Measurements from ENCODE around the gene CABP4.

CABP4 gene

DNA sequence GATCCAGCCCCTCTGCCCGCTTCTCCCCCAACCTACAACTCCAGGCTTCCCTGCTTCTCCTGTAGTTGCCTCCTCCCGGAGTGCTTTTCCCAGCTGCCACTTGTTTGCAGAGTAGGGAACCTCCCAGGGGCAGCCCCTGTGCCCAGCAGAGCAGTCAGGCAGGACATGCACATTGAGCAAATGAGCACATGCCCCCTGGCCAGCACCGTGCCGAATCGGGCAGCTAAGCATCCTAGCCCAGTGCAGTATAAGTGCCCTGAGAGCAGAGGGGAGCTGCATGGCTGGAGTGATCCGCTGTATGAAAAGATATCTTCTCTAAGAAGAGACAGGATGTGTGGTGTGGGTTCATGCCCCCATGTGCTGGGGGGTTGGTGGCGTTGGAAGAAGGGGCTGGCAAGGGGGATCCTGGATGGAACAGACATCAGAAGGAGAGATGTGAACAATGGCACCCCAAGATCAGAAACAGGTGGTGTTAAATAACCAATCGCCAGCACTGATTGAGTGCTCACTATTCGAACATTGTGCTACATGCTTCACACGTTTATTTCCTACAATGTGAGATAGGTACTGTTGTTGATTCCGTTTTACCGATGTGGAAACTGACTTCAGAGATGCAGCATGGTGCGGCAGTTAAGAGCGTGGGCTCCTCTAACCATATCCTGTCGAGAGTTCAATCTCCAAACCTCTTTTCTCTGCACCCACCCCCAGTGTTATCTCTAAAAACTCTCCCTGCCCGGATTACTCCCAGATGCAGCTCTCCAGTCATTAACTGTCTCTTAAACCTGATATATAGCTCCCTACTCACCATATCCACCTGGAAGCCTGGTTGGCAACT, 28.9 kb downstream of the CABP4 start:
- DNase-seq = peak; percentile 79

DNA sequence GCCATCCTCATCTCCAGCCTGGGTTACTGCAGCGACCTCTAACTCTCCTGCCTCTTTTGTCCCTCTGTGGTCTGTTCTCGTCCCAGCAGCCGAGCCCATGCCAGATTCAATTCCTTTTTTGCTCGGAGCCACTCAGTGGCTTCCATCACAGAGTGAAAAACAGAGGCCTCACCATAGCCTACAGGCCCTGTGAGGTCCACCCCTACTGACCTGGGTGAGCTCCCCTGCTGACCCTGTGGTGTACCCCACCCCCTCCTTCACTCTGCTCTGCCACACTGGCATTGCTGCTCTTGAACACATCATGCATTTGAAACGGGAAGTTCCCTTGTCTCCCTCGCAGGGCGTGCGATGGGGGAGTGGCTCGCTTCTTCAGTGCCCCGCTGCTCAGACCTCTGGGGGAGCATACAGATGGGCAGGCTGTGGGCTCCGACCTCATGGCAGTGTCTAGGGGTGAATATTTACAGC, 29.7 kb downstream of the CABP4 start:
- DNase-seq = peak; percentile 88

DNA sequence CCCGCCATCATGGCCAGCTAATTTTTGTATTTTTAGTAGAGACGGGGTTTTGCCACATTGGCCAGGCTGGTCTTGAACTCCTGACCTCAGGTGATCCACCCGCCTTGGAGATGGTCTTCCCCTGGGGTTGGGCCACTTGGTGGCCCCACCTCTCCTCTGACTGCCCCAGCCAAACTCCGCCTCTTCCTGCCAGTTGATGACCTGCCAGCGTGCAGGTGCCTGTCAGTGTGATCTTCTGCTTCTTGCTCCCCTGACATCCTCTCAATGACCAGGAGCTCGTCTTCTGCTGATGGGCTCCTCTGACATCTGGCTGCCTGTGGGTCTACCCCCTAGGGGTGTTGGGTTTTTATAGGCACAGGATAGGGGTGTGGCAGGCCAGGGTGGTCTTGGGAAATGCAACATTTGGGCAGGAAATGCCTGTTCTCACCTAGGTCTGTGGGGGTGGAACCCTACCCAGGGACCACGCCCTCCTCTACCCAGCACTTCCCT, 30.8 kb downstream of the CABP4 start:
- peak; percentile 79 for DNase-seq

DNA sequence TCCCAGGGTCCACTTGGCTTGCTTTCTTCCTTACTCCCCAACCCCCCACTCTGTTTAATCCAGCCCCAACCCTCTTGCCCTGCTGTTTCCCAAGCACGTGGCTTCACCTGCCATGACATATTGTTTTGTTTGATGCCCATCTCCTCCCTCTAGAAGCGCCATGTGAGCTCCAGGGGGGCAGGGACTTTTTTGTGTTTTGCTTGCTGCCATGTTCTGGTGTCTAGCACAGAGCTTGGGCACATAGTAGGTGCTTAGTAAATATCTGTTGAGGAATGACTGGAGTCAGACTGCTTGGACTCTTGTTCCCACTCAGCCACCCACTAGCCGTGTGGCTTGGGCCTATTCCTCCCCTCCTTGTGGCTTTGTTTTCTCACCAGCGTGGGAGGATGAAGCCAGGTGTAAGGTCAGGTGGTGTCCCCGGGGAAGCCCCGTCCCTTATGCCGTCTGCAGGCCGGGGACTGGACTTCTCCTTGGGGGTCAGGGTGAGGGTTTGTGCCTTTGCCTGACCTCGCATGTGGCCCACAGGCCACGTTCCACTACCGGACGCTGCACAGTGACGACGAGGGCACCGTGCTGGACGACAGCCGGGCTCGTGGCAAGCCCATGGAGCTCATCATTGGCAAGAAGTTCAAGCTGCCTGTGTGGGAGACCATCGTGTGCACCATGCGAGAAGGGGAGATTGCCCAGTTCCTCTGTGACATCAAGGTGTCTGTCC, 31.5 kb downstream of the CABP4 start:
- DNase-seq = peak; percentile 82

DNA sequence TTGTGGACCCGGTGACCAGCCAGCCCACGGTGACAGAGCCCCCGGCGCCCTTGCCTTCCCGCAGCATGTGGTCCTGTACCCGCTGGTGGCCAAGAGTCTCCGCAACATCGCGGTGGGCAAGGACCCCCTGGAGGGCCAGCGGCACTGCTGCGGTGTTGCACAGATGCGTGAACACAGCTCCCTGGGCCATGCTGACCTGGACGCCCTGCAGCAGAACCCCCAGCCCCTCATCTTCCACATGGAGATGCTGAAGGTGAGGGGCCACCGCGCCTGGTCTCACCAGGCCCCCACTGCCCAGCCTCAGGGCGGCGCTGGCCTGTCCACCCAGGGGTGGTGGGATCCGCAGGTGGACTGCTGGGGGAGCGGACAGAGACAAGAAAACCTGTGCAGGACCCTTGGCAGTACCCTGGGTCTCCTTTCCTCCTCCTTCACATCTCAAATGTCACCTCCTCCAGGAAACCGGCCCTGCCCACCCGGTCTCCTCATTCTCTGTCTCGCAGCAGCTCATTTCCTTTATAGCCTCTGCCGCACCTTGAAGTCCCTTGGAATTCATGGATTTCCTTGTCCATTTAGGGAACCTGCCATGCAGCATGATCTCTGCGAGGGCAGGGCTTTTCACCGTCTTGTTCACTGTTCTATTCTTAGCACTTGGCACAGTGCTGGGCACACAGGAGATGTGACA, 34.2 kb downstream of the CABP4 start:
- no peak for DNase-seq

DNA sequence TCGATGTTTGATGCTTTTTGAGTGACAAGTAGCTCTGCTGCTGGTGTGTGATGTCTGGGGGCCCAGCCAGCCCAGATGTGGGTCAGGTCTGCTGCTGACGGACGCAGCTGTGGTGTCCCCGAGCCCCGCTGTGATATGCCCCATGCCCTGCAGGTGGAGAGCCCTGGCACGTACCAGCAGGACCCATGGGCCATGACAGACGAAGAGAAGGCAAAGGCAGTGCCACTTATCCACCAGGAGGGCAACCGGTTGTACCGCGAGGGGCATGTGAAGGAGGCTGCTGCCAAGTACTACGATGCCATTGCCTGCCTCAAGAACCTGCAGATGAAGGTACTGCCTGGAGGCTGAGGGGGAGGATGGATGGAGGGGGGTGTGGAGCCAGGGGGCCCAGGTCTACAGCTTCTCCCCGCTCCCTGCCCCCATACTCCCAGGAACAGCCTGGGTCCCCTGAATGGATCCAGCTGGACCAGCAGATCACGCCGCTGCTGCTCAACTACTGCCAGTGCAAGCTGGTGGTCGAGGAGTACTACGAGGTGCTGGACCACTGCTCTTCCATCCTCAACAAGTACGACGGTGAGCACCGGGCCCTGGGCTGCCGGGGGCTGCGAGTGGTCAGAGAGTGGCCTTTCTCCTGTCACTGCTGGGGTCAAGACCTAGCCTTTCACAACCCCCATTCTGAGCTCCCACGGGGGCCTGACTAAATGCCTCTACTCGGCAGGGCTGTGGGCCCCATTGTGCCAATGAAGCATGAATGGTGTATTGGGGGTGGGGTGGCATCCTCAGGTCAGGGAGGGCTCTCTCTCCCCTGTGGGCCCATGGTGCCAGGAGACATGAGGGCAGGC, 35.0 kb downstream of the CABP4 start:
- no peak for DNase-seq

DNA sequence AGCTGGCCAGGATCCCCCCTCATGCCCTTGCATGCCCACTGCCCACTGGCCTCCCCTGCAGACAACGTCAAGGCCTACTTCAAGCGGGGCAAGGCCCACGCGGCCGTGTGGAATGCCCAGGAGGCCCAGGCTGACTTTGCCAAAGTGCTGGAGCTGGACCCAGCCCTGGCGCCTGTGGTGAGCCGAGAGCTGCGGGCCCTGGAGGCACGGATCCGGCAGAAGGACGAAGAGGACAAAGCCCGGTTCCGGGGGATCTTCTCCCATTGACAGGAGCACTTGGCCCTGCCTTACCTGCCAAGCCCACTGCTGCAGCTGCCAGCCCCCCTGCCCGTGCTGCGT, 35.5 kb downstream of the CABP4 start:
- DNase-seq = peak; percentile 61

DNA sequence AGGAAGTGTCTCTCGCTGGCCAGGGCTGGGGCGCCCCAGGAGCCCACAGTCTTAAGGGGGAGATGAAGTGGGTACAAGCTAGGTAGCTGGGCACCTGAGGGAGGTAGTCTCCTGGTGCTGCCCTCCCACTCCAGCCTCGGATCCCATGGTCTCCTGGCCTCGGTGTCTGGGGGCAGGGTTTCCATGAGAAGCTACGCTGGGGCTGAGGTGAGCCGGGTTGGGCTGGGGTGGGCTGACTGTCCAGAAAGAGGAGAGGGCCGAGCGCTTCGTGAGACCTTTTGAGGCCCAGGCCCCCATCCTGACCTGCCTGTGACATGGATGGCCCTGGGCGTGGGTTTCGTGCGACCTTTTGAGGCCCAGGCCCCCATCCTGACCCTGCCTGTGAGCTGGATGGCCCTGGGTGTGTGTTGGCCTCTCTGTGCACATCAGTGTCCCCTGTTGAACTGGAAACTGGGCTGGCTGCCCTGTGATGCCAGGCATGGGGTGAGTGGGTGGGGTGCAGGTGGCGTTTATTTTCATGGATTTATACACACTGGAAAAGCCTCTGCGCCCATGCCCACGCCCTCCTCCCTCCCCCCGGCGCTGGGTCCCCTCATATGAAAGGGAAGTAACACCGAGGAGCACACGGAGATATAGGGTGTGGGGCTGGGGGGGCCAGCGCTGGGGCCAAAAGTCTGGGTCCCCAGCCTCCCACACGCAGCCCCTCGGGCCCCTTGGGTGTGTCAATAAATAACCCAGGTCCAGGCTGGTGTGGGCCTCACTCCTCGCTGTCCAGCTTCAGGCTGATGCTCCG, 36.3 kb downstream of the CABP4 start:
- peak; percentile 59 for DNase-seq

DNA sequence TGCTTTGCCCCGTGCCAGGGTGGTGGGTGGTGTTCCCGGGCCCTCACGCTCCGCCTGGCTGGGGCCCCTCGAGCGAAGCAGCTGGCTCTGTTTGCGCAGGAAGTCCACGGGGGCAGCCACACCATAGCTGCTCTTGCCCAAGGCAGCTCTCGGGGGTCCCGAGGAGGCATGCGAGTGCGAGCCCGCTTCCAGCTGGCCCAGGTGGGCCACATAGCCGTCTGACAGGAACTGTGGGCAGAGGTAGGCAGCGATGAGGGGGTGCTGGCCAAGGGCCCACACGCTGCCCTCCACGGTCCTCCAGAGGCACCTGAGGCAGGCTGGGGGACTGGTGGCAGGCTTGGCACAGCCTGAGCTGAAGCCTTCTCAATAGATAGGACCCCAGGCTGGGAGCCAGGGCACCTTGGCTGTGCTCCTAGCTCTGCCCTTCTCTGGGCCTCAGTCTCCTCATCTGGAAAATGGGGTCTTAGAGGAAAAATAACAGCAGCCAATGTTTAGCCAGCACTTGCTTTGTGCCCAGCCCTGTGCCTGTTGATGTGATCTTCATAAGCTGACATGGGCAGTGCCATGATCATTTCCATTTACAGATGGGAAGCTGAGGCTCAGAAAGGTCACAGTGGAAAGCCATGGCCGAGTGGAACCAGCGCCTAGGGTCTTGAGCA, 37.0 kb downstream of the CABP4 start:
- DNase-seq = peak; percentile 59

DNA sequence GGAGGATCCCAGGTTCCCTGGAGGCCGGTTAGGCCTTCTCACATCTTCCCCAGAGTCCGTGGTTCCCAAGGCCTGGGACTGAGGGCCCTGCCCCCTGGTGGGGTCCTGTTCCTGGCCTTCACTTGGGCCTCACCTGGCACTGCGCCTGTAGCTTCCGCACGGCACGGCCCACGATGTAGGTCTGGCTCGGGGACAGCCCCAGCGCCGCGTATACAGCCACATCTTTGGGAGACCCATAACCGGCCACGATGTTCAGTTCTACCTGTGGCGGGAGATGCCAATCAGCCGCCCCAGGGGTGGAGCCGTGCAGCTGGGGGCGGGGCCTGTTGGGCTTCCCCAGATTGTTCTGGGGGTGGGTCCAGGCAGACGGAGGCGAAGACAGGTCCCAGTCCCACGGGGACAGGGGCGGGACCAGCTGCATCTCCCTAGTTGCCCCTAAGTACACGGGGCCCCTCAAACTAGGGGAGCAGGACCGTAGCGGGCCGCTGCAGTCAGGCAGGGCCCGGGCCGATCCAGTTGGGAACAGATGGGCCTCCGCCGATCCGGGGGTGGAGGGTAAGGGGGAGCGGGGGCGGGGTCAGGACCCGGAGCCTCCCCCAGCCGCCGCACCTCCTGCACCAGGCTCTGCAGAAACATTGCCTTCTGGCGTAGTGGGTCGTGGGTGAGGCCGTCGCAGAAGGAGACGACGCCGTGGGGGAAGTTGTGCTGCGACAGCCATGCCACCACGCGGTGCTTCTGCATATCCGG, 37.8 kb downstream of the CABP4 start:
- peak; percentile 68 for DNase-seq

DNA sequence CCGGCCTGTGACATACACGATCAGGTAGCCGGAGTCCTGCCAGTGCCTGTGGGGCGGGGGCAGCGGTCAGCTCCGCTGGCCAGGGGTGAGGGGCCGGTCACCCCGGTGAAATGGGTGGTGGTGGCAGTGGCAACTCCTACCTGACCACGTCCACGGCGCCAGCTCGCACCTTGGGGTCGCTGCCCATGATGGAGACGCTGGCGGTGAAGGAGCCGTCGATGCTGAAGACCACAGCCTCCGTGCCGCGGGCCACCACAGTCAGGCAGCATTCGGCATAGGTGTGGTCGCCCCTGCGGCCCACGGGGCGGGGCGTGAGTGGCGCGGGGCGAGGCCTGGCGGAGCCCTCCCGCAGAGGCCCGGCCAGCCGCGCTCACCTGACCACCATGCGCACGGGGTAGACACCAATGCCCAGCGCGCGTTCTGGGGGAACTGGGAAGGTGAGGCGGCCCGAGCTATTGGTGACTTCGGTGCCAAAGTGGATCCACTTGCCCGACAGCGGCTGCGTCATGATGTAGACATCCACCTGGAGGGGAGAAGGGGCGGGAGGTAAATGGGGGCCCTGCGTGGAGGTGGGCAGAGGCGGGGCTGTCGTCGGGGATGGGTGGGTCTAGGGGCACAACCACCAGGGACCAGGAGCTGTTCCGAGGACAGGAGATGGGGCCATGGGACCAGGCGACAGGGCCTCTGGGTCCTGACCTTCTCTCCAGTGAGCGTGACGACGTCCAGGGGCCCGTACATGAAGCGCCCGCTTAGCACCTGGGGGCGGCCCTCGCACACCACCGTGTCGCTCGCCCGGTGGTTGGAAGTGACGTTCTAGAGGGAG, 38.6 kb downstream of the CABP4 start:
- DNase-seq = peak; percentile 61

DNA sequence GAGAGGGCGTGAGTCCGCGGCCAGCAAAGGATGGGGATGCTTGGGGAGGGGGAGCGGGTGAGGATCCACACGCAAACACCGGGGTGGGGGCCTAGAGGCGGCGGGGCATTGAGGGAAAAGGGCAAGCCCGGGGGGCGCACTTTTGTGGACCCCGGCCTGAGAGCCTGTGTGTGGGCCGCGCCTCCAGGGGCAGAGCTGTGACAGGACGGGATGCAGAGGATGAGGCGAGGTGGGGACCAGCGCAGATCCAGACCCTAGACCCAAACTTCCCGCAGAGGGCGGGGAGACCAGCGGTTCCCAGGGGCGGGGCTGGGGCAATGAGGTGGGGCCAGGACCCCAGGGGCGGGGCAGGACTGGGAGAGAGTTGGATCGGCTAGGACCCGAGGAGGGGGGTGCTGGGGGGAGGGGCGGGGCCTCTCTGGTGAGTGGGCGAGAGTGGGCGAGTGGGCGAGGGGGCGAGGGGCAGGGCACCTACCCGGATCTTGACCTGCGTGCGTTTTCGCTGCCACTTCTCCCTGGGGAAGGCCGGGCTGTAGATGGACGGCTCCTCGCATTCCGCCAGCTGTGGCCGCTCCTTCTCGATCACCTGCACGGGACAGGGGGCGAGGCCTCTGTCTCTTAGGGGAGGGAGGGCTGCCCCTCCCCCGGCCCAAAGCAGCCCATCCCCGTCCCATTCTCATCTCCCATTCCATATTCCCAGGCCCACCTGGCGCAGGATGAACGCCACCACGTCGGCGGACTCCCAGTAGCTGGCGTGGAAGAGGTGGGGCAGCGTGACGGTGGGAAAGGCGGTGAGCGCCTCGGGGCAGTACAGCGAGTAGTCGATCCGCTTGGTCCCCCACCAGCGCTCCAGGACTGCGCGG, 39.4 kb downstream of the CABP4 start:
- peak; percentile 62 for DNase-seq

DNA sequence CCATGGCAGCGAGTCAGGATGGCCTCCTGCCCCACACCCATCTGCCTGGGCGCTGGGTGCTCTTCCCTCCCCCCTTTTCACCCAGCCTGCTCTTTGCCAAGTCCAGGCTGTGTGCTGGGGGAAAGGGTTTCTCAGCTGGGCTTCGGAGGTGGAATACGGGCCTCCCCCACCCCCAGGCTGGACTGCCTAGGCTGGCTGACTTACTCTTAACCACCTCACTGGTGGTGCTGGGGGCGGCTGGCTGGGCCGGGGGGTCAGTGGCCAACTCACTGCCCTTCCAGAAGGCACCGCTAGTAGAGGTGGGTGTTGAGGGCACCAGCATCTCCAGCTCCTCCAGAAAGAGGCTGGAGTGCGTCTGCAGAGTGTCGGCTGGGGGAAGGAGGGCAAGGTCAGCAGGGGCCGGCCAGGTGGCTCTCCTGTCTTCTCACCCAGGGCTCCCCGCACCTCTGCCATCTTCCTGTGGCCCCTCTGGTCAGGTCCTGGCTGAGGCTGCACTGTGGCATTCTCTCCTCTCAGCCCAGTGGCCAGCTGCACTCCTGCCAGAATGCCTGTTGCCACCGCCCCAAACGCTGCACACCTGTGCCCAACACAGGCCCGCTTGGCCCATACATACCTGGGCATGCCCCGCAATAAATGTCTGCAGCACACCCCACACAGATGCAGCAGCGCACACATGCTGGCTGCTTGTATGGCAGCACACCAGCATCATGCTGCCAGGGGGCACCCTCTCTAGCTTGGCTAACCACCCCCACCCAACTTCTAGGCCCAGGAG, 40.3 kb downstream of the CABP4 start:
- peak; percentile 60 for DNase-seq

DNA sequence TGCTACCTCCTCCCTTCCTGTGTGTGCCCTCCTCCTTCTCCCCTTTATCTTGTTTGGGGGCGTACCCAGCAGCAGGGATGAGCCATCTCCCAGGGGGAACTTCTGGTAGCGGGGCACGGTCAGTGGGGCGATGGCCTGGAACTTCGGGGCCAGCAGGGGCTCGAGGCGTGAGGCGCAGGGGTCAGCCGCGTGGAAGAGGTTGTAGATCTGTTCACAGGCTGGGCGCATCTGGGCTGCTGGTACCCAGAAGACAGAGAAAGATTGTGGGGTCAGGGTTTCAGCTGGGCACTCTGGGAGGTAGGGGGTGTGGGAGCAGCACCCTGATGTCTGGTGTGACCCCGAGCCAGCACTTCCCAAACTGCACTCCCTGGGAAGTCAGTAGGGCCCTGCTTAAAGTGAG, 41.0 kb downstream of the CABP4 start:
- peak; percentile 45 for DNase-seq

DNA sequence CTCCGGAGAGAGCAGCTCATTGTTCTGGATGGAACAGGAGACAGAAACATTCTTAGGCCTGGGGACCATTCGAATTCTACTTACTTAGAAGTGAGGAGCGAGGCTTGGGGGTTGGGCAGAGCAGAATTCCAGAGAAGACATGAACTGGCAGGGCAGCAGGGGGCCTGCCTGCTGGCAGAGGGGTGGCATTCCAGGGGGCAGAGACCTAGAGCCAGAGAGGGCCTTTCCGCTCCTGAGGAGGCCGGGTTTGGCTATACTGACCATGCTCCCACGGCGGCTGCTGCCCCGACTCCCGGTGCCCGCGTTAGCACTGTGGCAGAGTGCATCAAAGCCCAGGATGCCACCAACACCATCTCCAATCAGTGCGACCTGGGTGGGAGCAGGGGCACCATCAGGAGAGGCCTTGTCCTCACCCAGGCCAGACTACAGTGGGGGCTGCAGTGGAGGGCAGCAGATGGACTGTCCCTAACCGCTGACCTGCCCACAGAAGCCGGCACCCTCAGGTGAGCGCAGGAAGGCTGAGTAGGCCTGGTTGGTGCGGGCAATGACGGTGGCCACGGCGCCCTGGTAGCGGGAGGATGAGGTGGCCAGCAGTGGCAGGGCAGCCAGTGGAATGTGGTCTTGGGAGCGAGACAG, 42.6 kb downstream of the CABP4 start:
- peak; percentile 54 for DNase-seq

DNA sequence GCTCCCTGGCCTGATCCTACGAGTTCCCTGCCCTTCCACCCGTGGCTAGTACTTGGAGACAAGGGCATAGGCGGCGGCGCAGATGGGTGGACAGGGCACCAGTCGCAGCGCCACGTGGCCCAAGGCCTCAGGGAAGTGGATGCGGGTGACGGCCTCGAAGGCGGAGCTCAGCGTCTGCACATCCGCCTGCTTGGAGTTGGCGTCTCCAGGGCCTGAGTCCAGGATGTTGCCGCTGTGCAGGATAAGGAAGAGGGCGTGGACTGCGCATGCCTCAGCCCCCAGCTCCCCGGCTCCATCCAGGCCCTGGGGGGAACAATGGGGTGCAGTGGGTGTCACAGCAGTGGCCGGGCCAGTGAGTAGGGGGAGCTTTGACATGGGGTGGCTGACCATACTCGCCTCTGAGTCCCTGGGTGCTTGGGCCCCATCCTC, 43.4 kb downstream of the CABP4 start:
- peak; percentile 57 for DNase-seq

All from activated effector memory CD4-positive, alpha-beta T cell treated with anti-CD3 and anti-CD28 coated beads, Interleukin-2, amount 50 U/mL, for 16 hours (primary cell).